ENCODE measurements around the gene EFR3B.

EFR3B gene

GRCh38 chr2:25207078-25207545 lies 165.2 kb downstream of the EFR3B start:
- H3K36me3 Mint-ChIP-seq (ENCODE audit: low read depth) = no peaks in the 10 kb centered on the region
- peak overlapping the region; percentile 26 for H3K27ac Mint-ChIP-seq
- H3K27me3 Mint-ChIP-seq = no peaks in the 10 kb centered on the region
- no peaks in the 10 kb centered on the region for H3K9me3 Mint-ChIP-seq
- H3K4me3 Mint-ChIP-seq = no peak overlapping the region
- H3K4me1 Mint-ChIP-seq (ENCODE audit: low read depth) = peaks cover 65% of the 10 kb centered on the region
